ENCODE measurements around the gene CHAT. TPM values are rescaled to one million over a fixed set of nuclear protein-coding genes. Genes with fewer than 3 reads are reported as not detected.

CHAT gene
- total RNA-seq, 2 experiments from 2014 or later: not detected

GRCh38 chr10:49627038-49627437 is 13.2 kb downstream of the CHAT start:
- Mint-ChIP-seq H3K4me1 (no peaks in the 10 kb centered on the region), H3K27ac (no peak overlapping the region)

GRCh38 chr10:49627644-49628247 is 13.9 kb downstream of the CHAT start:
- Mint-ChIP-seq H3K4me1 (no peaks in the 10 kb centered on the region), H3K36me3 (no peaks in the 10 kb centered on the region), H3K27me3 (peaks cover 4% of the 10 kb centered on the region), H3K9me3 (no peaks in the 10 kb centered on the region), H3K27ac (no peak overlapping the region), H3K4me3 (no peak overlapping the region)
- no peak for DNase-seq

More at GRCh38 chr10:49627038-49627437, 13.2 kb downstream of the CHAT start:
- no peak for DNase-seq
- peaks cover 4% of the 10 kb centered on the region for H3K27me3 Mint-ChIP-seq
- H3K36me3 Mint-ChIP-seq: no peaks in the 10 kb centered on the region
- no peak overlapping the region for H3K4me3 Mint-ChIP-seq
- H3K9me3 Mint-ChIP-seq: no peaks in the 10 kb centered on the region

- H3K4me1 Mint-ChIP-seq: no peaks in the 10 kb centered on the region
- no peaks in the 10 kb centered on the region for H3K36me3 Mint-ChIP-seq
- H3K9me3 Mint-ChIP-seq: no peaks in the 10 kb centered on the region
- DNase-seq: no peak
- H3K27me3 Mint-ChIP-seq: peaks cover 3% of the 10 kb centered on the region
- H3K4me3 Mint-ChIP-seq: no peak overlapping the region
- no peak overlapping the region for H3K27ac Mint-ChIP-seq
Measured at GRCh38 chr10:49628599-49628998, 14.8 kb downstream of the CHAT start.

- DNase-seq: no peak
- Mint-ChIP-seq H3K4me3 (no peak overlapping the region), H3K36me3 (no peaks in the 10 kb centered on the region), H3K4me1 (no peaks in the 10 kb centered on the region), H3K9me3 (no peaks in the 10 kb centered on the region), H3K27me3 (no peaks in the 10 kb centered on the region), H3K27ac (no peak overlapping the region)
Measured at GRCh38 chr10:49629431-49629881, 15.6 kb downstream of the CHAT start.

- Mint-ChIP-seq H3K4me3 (no peak overlapping the region), H3K36me3 (no peaks in the 10 kb centered on the region), H3K27me3 (no peaks in the 10 kb centered on the region), H3K27ac (no peak overlapping the region), H3K9me3 (no peaks in the 10 kb centered on the region), H3K4me1 (no peaks in the 10 kb centered on the region)
- DNase-seq: no peak
Measured at GRCh38 chr10:49631975-49632374, 18.1 kb downstream of the CHAT start.

GRCh38 chr10:49632406-49633317 is 18.8 kb downstream of the CHAT start:
- Mint-ChIP-seq H3K4me1 (no peaks in the 10 kb centered on the region), H3K27ac (no peak overlapping the region), H3K9me3 (no peaks in the 10 kb centered on the region), H3K4me3 (no peak overlapping the region), H3K27me3 (peaks cover 6% of the 10 kb centered on the region), H3K36me3 (no peaks in the 10 kb centered on the region)
- DNase-seq: no peak

- H3K36me3 Mint-ChIP-seq: no peaks in the 10 kb centered on the region
- no peaks in the 10 kb centered on the region for H3K9me3 Mint-ChIP-seq
- no peaks in the 10 kb centered on the region for H3K4me1 Mint-ChIP-seq
- no peak for DNase-seq
- H3K4me3 Mint-ChIP-seq: no peak overlapping the region
- H3K27me3 Mint-ChIP-seq: peaks cover 8% of the 10 kb centered on the region
- no peak overlapping the region for H3K27ac Mint-ChIP-seq
Measured at GRCh38 chr10:49633327-49634068, 19.7 kb downstream of the CHAT start.

GRCh38 chr10:49634069-49634660 is 20.3 kb downstream of the CHAT start:
- no peak for DNase-seq
- Mint-ChIP-seq H3K36me3 (no peaks in the 10 kb centered on the region), H3K4me3 (no peak overlapping the region), H3K4me1 (no peaks in the 10 kb centered on the region), H3K27me3 (peaks cover 8% of the 10 kb centered on the region), H3K9me3 (no peaks in the 10 kb centered on the region), H3K27ac (no peak overlapping the region)

- DNase-seq: no peak
- Mint-ChIP-seq H3K36me3 (no peaks in the 10 kb centered on the region), H3K27me3 (peaks cover 33% of the 10 kb centered on the region), H3K27ac (no peak overlapping the region), H3K4me3 (no peak overlapping the region), H3K4me1 (no peaks in the 10 kb centered on the region), H3K9me3 (no peaks in the 10 kb centered on the region)
Measured at GRCh38 chr10:49642311-49642710, 28.5 kb downstream of the CHAT start.

- Mint-ChIP-seq H3K4me3 (no peak overlapping the region), H3K4me1 (peaks cover 3% of the 10 kb centered on the region), H3K9me3 (no peaks in the 10 kb centered on the region), H3K27me3 (peaks cover 28% of the 10 kb centered on the region), H3K27ac (no peak overlapping the region), H3K36me3 (no peaks in the 10 kb centered on the region)
- no peak for DNase-seq
Measured at GRCh38 chr10:49643241-49644034, 29.6 kb downstream of the CHAT start.

- no peak overlapping the region for H3K4me3 Mint-ChIP-seq
- no peaks in the 10 kb centered on the region for H3K9me3 Mint-ChIP-seq
- H3K27me3 Mint-ChIP-seq: peaks cover 28% of the 10 kb centered on the region
- H3K4me1 Mint-ChIP-seq: peaks cover 6% of the 10 kb centered on the region
- H3K36me3 Mint-ChIP-seq: no peaks in the 10 kb centered on the region
- H3K27ac Mint-ChIP-seq: no peak overlapping the region
- no peak for DNase-seq
Measured at GRCh38 chr10:49644035-49644646, 30.3 kb downstream of the CHAT start.

- Mint-ChIP-seq H3K36me3 (no peaks in the 10 kb centered on the region), H3K27ac (no peak overlapping the region), H3K4me1 (peaks cover 12% of the 10 kb centered on the region), H3K9me3 (no peaks in the 10 kb centered on the region), H3K4me3 (no peak overlapping the region), H3K27me3 (peaks cover 27% of the 10 kb centered on the region)
- no peak for DNase-seq
Measured at GRCh38 chr10:49645417-49645816, 31.6 kb downstream of the CHAT start.

- Mint-ChIP-seq H3K27ac (no peak overlapping the region), H3K36me3 (no peaks in the 10 kb centered on the region), H3K4me1 (peaks cover 12% of the 10 kb centered on the region), H3K4me3 (no peak overlapping the region), H3K27me3 (peaks cover 20% of the 10 kb centered on the region), H3K9me3 (no peaks in the 10 kb centered on the region)
- DNase-seq: no peak
Measured at GRCh38 chr10:49645871-49646870, 32.3 kb downstream of the CHAT start.

All from activated naive CD8-positive, alpha-beta T cell treated with anti-CD3 and anti-CD28 coated beads for 36 hours (primary cell).